ENCODE measurements around the gene BLZF1. TPM values are rescaled to one million over a fixed set of nuclear protein-coding genes. Genes with fewer than 3 reads are reported as not detected.
A peak's percentile ranks its signal among the peaks of the same experiment; 100 is the strongest.
"Not testable (repeated sequence)": the region's sequence is repeated elsewhere in the genome, so short reads cannot be mapped to it uniquely, and the experiment has no call there.

Gene BLZF1, protein sequence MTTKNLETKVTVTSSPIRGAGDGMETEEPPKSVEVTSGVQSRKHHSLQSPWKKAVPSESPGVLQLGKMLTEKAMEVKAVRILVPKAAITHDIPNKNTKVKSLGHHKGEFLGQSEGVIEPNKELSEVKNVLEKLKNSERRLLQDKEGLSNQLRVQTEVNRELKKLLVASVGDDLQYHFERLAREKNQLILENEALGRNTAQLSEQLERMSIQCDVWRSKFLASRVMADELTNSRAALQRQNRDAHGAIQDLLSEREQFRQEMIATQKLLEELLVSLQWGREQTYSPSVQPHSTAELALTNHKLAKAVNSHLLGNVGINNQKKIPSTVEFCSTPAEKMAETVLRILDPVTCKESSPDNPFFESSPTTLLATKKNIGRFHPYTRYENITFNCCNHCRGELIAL
- total RNA-seq, result 10 to 100 TPM; 33.2 to 43.4 TPM

DNA sequence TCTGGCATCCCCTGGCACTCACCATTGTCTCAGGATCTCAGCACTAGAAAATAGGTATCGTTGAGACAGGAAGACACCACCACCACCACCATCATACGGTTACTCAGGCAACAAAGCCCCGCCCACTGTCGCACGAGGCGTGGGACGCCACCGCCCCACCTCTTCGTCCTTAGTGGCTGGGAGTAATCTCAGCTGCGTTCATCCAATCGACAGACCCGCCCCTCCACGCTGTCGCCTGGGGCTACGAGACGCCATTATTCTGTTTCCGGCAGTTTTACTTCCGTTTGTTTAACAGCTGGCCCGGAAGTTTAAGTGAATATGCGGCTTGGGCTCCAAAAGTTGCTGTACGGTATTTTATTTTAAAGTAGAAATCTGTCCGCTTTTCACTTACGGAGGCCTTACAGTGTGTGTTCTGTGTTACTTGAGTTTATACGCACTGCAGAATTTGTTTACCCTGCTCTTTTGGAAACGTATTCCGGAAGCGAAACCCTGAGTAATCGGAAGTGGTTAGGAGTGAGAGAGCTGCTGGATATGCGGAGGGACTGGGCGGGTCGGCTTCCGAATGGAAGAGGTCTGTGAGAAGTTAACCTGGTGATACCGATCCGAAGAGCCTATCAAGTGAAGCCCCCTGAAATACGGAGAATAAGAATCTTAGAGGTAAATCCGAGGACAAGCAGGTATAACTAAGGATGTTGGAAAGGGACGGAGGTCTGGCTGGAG, at the start of gene BLZF1, which contains the start of gene NME7:
BLZF1 (plus strand) TSS at position 510 of the 720 bp plus-strand sequence. CDS start 1,328 bp downstream, outside the sequence.
NME7 (minus strand) TSS at position 112 of the 720 bp plus-strand sequence; CDS start at position 25, 87 bp downstream.
- H3K36me3 Mint-ChIP-seq, result peaks cover 28% of the 10 kb centered on the region
- DNase-seq (peak; percentile 99), ATAC-seq (peak; percentile 91)
- no peak within 1 kb of the TSS for H3K4me3 Mint-ChIP-seq
- CTCF ChIA-PET, result interaction anchor here (0.7 to 1.5 kb wide), 4 partner anchors 12 to 1025 kb away, joined by 3 to 6 read pairs (median 4); no protein-coding TSS in a partner anchor
- H3K9me3 Mint-ChIP-seq (ENCODE audit: low read depth), result peaks cover 4% of the 10 kb centered on the region
- H3K27me3 Mint-ChIP-seq, result no peaks in the 10 kb centered on the region
- peaks cover 27% of the 10 kb centered on the region for H3K4me1 Mint-ChIP-seq
- H3K27ac Mint-ChIP-seq, result no peak within 1 kb of the TSS

DNA sequence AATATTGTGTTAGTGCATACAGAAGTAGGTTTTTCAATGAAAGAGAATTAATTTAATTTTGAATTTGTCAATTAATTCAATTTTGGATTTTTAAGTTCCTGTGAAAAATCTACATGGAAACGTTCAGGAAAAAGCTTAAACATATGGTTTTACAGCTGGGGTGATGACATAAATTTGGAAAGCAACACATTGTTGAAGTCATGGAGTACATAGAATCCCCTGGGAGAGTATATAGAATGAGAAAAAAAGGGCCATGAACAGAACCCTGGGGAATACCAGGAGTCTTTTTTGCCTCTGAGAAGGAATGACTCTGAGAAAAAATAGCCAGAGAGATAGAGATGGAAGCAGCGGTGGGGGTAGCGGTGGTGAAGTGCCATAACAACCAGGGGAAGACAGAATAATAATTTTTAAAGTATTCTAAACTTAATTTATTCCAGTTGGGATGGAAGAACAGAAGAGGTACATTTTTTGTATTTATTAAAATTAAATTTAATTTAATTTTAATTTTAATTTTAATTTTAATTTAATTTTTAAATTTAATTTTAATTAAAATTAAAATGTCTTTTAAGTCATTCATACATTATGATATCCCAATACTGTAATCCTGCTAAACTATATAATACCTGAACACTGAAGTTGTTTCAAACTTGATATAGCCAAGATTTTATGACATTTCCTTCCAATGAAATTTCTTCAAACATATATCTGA, 49.3 kb upstream of the BLZF1 start:
- Mint-ChIP-seq H3K9me3 (ENCODE audit: low read depth) (no peaks in the 10 kb centered on the region), H3K27ac (no peak overlapping the region), H3K4me1 (peaks cover 1% of the 10 kb centered on the region), H3K4me3 (no peak overlapping the region), H3K36me3 (peaks cover 8% of the 10 kb centered on the region), H3K27me3 (no peaks in the 10 kb centered on the region)
- CTCF ChIA-PET, result no interaction called here
- ATAC-seq (no peak), DNase-seq (no peak)

DNA sequence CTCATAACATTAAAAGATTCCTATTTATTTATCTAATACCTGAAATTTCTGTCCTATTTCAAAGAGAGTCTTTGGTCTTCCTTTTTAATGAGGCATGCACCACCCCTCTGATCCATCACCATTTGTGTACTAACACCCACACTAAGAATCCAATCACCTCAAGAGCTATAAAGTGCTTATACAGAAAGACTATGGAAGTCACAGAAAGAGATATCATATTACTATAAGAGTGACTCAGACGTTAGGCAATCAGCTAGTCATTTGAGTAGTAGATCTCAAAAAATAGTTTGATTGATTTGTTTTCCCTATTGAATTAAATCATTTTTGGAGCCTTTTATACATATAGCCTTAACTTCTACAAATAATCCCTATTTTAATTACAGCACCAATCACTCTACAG, 46.5 kb upstream of the BLZF1 start:
- Mint-ChIP-seq H3K4me1 (peaks cover 5% of the 10 kb centered on the region), H3K36me3 (peaks cover 8% of the 10 kb centered on the region), H3K27ac (no peak overlapping the region), H3K27me3 (no peaks in the 10 kb centered on the region), H3K9me3 (ENCODE audit: low read depth) (no peaks in the 10 kb centered on the region), H3K4me3 (no peak overlapping the region)
- CTCF ChIA-PET, result no interaction called here
- no peak for ATAC-seq
- DNase-seq, result no peak

DNA sequence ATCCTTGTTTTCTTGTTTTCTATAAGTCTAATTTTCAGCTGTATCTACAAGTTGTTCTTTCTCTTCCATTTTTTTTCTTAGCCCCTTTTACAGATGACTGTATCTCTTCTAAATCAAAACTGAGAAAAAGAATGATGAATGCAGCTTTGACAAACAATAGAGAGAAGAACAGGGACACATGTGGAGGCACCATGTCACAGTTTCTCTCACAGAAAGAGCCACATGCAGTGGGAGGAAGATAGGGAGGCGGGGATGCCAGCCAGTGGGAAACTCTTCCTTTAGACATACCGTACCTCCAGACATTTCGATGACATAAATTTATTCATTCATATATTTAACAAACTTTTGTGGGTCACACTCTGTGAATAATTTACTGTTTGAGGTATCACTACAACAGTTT, 45.9 kb upstream of the BLZF1 start:
- Mint-ChIP-seq H3K36me3 (peaks cover 8% of the 10 kb centered on the region), H3K27ac (no peak overlapping the region), H3K4me3 (no peak overlapping the region), H3K4me1 (peaks cover 11% of the 10 kb centered on the region), H3K27me3 (no peaks in the 10 kb centered on the region), H3K9me3 (ENCODE audit: low read depth) (no peaks in the 10 kb centered on the region)
- DNase-seq, result no peak
- CTCF ChIA-PET, result no interaction called here
- ATAC-seq, result no peak

DNA sequence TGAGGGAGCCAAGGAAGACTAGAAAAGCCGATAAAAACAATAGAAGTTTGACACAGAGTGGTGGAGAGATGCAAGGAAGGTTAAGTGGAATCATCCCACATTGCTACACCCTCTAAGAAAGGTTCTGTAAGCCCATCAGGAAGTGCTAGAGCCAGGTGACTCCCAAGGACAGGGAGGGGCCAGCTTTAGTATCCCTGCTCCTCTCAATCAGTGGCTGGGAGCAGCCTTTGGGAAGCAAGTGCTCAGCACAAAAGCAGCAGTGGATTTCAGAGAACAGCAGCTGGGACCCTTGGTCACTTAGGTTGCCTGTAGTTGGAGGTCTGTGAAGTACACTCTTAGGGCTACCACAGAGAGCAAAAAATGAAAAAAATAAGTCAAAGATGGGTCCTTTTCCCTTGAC, 42.9 kb upstream of the BLZF1 start:
- peaks cover 11% of the 10 kb centered on the region for H3K9me3 Mint-ChIP-seq (ENCODE audit: low read depth)
- CTCF ChIA-PET, result no interaction called here
- peaks cover 27% of the 10 kb centered on the region for H3K4me1 Mint-ChIP-seq
- H3K4me3 Mint-ChIP-seq, result no peak overlapping the region
- no peak for ATAC-seq
- peaks cover 22% of the 10 kb centered on the region for H3K36me3 Mint-ChIP-seq
- DNase-seq, result no peak
- no peak overlapping the region for H3K27ac Mint-ChIP-seq
- no peaks in the 10 kb centered on the region for H3K27me3 Mint-ChIP-seq

DNA sequence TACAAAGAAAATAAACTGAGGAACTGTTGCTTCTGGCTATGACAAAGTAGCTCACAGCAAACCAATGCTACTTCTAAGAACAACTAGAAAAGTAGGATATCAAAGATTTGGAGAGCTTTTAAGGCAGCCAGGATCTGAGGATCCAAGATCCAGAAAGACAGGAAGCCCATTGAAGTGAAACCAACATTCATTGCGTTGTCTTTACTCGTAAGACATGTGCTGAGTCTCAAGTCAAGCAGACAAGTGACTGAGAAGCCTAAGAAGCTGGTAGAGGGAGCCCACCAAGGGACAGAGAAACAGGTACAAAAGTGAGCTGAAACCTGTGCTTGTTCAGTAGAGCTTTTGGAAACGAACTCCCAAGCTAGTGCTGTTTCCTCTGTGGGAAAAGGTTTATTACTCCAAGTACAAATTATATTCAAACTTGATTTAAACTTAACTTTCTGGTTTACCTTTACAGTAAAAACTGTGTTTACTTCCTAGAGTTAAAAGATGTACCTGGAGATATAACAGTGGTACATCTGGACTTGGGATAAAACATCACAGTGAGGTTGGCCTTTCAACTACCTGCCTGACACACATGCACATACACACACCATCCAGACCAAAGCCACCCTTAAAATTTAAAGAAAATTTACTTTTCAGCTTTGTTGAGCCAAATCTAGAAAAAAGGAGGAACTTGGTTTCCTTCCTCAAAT, 41.6 kb upstream of the BLZF1 start:
- CTCF ChIA-PET, result interaction anchor here (1.0 kb wide), 1 partner anchor 723 kb away, joined by 5 read pairs; no protein-coding TSS in a partner anchor
- Mint-ChIP-seq H3K27ac (no peak overlapping the region), H3K4me1 (peaks cover 30% of the 10 kb centered on the region), H3K4me3 (no peak overlapping the region), H3K9me3 (ENCODE audit: low read depth) (peaks cover 16% of the 10 kb centered on the region), H3K36me3 (peaks cover 31% of the 10 kb centered on the region), H3K27me3 (no peaks in the 10 kb centered on the region)
- ATAC-seq (no peak), DNase-seq (no peak)

DNA sequence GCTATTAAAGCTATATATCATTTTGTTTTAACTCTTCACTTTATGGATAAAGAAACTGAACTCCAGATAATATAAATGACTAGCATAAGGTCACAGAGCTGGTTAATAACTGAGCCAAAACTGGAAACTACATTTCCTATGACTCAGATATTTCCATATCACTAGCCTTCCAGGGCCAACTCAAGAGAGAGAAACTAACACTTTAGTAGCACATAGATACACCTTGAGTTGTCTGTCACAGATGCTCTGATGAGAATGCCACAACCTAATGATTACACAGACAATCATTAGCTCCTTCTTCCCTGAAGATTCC, 41.1 kb upstream of the BLZF1 start:
- peak; percentile 86 for ATAC-seq
- H3K27me3 Mint-ChIP-seq, result no peaks in the 10 kb centered on the region
- peaks cover 31% of the 10 kb centered on the region for H3K36me3 Mint-ChIP-seq
- H3K27ac Mint-ChIP-seq, result no peak overlapping the region
- DNase-seq, result no peak
- peaks cover 30% of the 10 kb centered on the region for H3K4me1 Mint-ChIP-seq
- CTCF ChIA-PET, result interaction anchor here (1.0 kb wide), 1 partner anchor 723 kb away, joined by 5 read pairs; no protein-coding TSS in a partner anchor
- peaks cover 18% of the 10 kb centered on the region for H3K9me3 Mint-ChIP-seq (ENCODE audit: low read depth)
- no peak overlapping the region for H3K4me3 Mint-ChIP-seq

DNA sequence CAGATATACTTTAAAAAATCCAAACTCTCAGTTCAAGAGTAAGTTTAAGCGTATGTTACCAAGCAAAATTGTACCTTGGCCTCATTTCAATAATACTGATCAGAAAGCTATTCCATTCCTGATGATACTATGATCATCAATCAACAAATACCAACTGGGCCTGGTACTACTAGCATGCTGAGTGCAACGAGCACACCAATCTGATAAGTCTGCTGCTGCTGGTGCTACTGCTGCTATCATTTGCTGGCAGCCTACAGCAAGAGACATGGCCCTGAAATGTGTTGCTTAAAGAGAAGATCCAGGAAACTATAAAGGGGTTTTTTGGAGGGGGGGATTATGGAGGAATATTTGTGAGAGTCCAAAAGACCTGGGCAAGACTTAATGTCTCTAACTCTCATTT, 40.1 kb upstream of the BLZF1 start:
- Mint-ChIP-seq H3K27me3 (no peaks in the 10 kb centered on the region), H3K9me3 (ENCODE audit: low read depth) (peaks cover 19% of the 10 kb centered on the region), H3K27ac (no peak overlapping the region), H3K4me3 (no peak overlapping the region), H3K36me3 (peaks cover 35% of the 10 kb centered on the region), H3K4me1 (peaks cover 30% of the 10 kb centered on the region)
- CTCF ChIA-PET, result no interaction called here
- DNase-seq (no peak), ATAC-seq (no peak)

DNA sequence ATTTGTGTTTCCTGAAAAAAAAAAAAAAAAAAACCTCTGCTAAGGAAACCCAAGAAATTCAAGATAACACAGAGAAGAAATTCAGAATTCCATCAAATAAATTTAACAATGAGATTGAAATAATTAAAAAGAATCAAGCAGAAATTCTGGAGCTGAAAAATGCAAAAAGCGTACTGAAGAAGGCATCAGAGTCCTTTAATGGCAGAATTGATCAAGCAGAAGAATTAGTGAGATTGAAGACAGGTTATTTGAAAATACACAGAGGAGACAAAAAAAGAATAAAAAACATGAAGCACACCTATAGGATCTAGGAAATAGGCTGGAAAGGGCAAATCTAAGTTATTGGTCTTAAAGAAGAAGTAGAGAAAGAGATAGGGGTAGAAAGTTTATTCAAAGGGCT, 38.6 kb upstream of the BLZF1 start:
- peaks cover 20% of the 10 kb centered on the region for H3K9me3 Mint-ChIP-seq (ENCODE audit: low read depth)
- DNase-seq (no peak), ATAC-seq (no peak)
- peaks cover 32% of the 10 kb centered on the region for H3K4me1 Mint-ChIP-seq
- H3K27ac Mint-ChIP-seq, result no peak overlapping the region
- CTCF ChIA-PET, result no interaction called here
- no peaks in the 10 kb centered on the region for H3K27me3 Mint-ChIP-seq
- H3K36me3 Mint-ChIP-seq, result peaks cover 38% of the 10 kb centered on the region
- no peak overlapping the region for H3K4me3 Mint-ChIP-seq

DNA sequence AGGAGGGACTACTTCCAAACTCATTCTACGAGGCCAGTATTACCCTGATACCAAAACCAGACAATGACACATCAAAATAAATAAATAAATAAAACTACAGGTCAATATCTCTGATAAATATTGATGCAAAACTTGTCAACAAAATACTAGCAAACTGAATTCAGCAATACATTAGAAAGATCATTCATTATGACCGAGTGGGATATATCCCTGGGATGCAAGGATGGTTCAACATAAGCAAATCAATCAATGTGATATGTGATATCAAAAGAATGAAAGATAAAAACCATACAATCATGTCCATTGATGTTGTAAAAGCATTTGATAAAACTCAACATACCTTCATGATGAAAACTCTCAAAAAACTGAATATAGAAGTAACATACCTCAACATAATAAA, 37.1 kb upstream of the BLZF1 start:
- Mint-ChIP-seq H3K27ac (no peak overlapping the region), H3K4me1 (peaks cover 35% of the 10 kb centered on the region), H3K9me3 (ENCODE audit: low read depth) (peaks cover 25% of the 10 kb centered on the region), H3K36me3 (peaks cover 48% of the 10 kb centered on the region), H3K27me3 (no peaks in the 10 kb centered on the region), H3K4me3 (no peak overlapping the region)
- ATAC-seq (no peak), DNase-seq (no peak)
- CTCF ChIA-PET, result no interaction called here

DNA sequence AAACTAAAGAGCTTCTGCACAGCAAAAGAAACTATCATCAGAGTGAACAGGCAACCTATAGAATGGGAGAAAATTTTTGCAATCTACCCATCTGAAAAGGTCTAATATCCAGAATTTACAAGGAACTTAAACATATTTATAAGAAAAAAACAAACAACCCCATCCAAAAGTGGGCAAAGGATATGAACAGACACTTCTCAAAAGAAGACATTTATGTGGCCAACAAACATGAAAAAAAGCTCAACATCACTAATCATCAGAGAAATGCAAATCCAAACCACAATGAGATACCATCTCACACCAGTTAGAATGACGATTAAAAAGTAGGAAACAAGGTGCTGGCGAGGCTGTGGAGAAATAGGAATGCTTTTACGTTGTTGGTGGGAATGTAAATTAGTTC, 33.3 kb upstream of the BLZF1 start:
- H3K27me3 Mint-ChIP-seq, CTCF ChIA-PET: not testable (repeated sequence)
- peaks cover 47% of the 10 kb centered on the region for H3K36me3 Mint-ChIP-seq

DNA sequence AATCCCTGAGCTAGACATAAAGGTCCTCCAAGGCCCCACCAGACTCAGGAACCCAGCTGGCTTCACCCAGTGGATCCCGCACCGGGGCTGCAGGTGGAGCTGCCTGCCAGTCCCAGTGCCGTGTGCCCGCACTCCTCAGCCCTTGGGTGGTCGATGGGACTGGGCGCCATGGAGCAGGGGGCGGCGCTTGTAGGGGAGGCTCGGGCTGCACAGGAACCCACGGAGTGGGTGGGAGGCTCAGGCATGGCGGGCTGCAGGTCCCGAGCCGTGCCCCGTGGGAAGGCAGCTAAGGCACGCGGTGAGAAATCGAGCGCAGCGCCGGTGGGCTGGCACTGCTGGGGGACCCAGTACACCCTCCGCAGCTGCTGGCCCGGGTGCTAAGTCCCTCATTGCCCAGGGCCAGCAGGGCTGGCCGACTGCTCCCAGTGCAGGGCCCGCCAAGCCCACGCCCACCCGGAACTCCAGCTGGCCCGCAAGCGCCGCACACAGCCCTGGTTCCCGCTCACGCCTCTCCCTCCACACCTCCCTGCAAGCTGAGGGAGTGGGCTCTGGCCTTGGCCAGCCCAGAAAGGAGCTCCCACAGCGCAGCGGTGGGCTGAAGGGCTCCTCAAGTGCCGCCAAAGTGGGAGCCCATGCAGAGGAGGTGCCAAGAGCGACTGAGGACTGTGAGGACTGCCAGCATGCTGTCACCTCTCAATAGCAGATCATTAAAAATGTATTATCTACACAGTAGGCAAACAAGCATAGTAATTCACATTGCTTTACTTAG, 30.9 kb upstream of the BLZF1 start:
- H3K27me3 Mint-ChIP-seq, ATAC-seq, DNase-seq, H3K27ac Mint-ChIP-seq, H3K4me3 Mint-ChIP-seq, CTCF ChIA-PET: not testable (repeated sequence)
- H3K4me1 Mint-ChIP-seq, result peaks cover 12% of the 10 kb centered on the region
- H3K9me3 Mint-ChIP-seq (ENCODE audit: low read depth), result peaks cover 17% of the 10 kb centered on the region
- H3K36me3 Mint-ChIP-seq, result peaks cover 49% of the 10 kb centered on the region

More for the DNA sequence above, 33.3 kb upstream of the BLZF1 start:
- H3K9me3 Mint-ChIP-seq (ENCODE audit: low read depth), result peaks cover 20% of the 10 kb centered on the region
- ATAC-seq, DNase-seq, H3K27ac Mint-ChIP-seq, H3K4me3 Mint-ChIP-seq: not testable (repeated sequence)
- peaks cover 17% of the 10 kb centered on the region for H3K4me1 Mint-ChIP-seq
